NCI-H2196 treated with DMSO at 0.1 percent for 48 hours (cell line): ENCODE results near the gene SALL3.
"Not testable (repeated sequence)": the region's sequence is repeated elsewhere in the genome, so short reads cannot be mapped to it uniquely, and the experiment has no call there.

Experiments
- DNase-seq: peaks from one replicate; lab custom pipeline; 2025; ENCODE audit not compliant: unreplicated experiment; lab: John Stamatoyannopoulos, UW

The SALL3 gene

GRCh38 chr18:78979730-78980278 is at the start of gene SALL3:
Gene SALL3 (plus strand): TSS chr18:78979818. CDS start chr18:78980275, 457 bp downstream.
- no peak for DNase-seq

GRCh38 chr18:78932281-78932680 is 47.3 kb upstream of the SALL3 start:
- DNase-seq = no peak

GRCh38 chr18:78934003-78934402 is 45.6 kb upstream of the SALL3 start:
- DNase-seq = no peak

GRCh38 chr18:78934551-78935225 is 44.9 kb upstream of the SALL3 start:
- no peak for DNase-seq

GRCh38 chr18:78935406-78935805 is 44.2 kb upstream of the SALL3 start:
- no peak for DNase-seq

- no peak for DNase-seq
Observed at GRCh38 chr18:78936251-78937005, 43.2 kb upstream of the SALL3 start.

GRCh38 chr18:78937166-78937565 is 42.5 kb upstream of the SALL3 start:
- no peak for DNase-seq

GRCh38 chr18:78939105-78939504 is 40.5 kb upstream of the SALL3 start:
- no peak for DNase-seq

GRCh38 chr18:78939734-78940494 is 39.7 kb upstream of the SALL3 start:
- no peak for DNase-seq

- DNase-seq = not testable (repeated sequence)
Observed at GRCh38 chr18:78942236-78942635, 37.4 kb upstream of the SALL3 start.

GRCh38 chr18:78945628-78946027 is 34.0 kb upstream of the SALL3 start:
- no peak for DNase-seq

GRCh38 chr18:78947291-78947690 is 32.3 kb upstream of the SALL3 start:
- no peak for DNase-seq

- DNase-seq = no peak
Observed at GRCh38 chr18:78948221-78948620, 31.4 kb upstream of the SALL3 start.

GRCh38 chr18:78948707-78949106 is 30.9 kb upstream of the SALL3 start:
- no peak for DNase-seq

- DNase-seq = no peak
Observed at GRCh38 chr18:78949216-78949615, 30.4 kb upstream of the SALL3 start.

GRCh38 chr18:78950386-78950785 is 29.2 kb upstream of the SALL3 start:
- DNase-seq = no peak

- DNase-seq = no peak
Observed at GRCh38 chr18:78953566-78953965, 26.1 kb upstream of the SALL3 start.

GRCh38 chr18:78955051-78955450 is 24.6 kb upstream of the SALL3 start:
- no peak for DNase-seq

GRCh38 chr18:78957140-78957539 is 22.5 kb upstream of the SALL3 start:
- DNase-seq = no peak

GRCh38 chr18:78960709-78961108 is 18.9 kb upstream of the SALL3 start:
- DNase-seq = no peak

GRCh38 chr18:78962098-78962497 is 17.5 kb upstream of the SALL3 start:
- DNase-seq = no peak

GRCh38 chr18:78964727-78965126 is 14.9 kb upstream of the SALL3 start:
- not testable (repeated sequence) for DNase-seq
